ENCODE measurements around the gene SLC6A8. TPM values are rescaled to one million over a fixed set of nuclear protein-coding genes. Genes with fewer than 3 reads are reported as not detected.

Gene SLC6A8
- total and polyA plus RNA-seq, 2 experiments from 2014 or later: 1.8 to 11.7 TPM

DNA sequence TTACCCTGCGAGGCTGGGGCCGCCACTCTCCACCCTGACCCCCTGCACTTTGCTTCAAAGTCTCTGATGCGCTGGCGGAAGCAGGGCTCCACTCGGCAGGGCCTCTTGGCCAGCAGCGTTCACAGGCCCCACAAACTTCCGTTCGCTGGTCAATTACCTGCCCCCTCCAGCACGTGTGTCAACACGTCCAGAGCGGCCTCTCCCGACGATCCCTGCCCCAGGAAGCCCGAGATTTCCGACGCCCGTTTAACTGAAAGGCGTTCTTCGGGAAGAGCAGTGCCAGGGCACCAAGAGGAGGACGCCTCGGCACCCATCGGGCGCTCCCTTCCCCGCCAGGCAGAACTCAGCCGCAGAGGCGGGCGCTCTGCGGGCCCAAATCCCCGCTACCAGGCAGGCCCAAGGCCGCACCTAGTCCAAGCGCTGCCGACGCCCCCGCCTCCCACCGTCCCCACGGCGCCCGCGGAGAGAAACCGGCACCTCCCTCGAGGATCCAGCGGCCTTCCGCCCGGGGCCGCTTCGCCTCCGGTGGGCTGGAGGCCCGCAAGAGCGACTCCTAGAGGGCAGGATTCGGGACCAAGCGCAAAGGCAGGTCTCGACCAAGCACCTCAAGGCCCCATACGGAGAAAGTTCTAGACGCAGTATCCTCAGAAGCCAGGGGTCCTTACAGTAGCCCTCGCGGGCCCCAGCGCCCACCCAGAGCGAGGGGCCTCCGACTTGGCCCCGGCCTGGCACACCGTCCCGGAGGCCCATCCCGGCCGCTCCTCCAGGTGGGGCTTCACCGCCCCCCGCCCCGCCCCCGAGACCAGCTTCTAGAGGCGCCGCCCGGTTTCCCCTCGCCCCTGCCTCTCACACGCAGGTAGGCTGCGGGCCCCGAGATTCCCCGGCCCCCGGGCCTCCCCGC lies 35.9 kb downstream of the SLC6A8 start:
- Histone ChIP-seq H3K9ac (peak overlapping the region; percentile 95), H3K4me2 (ENCODE audit: unreplicated experiment) (peak overlapping the region; percentile 73), H3K27me3 (replicated peaks; ENCODE audit: insufficient read depth) (no peaks in the 10 kb centered on the region), H3K9me3 (ENCODE audit: low read depth) (no peaks in the 10 kb centered on the region), H3K4me3 (peak overlapping the region; percentile 77), H3K79me2 (ENCODE audit: insufficient read depth) (peaks cover 58% of the 10 kb centered on the region), H3K4me1 (ENCODE audit: insufficient read depth) (peaks cover 18% of the 10 kb centered on the region; the same call in 1 of the 2 replicates), H3K36me3 (ENCODE audit: low read depth) (no peaks in the 10 kb centered on the region; the same call in 1 of the 2 replicates), H4K20me1 (ENCODE audit: insufficient read depth) (no peaks in the 10 kb centered on the region), H3K27ac (peak overlapping the region; percentile 89), H2AFZ (peak overlapping the region; percentile 44; the same call in 1 of the 2 replicates), H3F3A (ENCODE audit: insufficient read depth) (peaks cover 5% of the 10 kb centered on the region; the same call in 1 of the 2 replicates), H3K9me2 (ENCODE audit: insufficient read depth) (no peaks in the 10 kb centered on the region)
- DNase-seq: peak; percentile 66
- 0% methylated on average over 20 to 23 of the region's 78 CpGs for WGBS, 2 experiments (ENCODE audit: low coverage in 1 of 2, low lambda C conversion rate in 2 of 2, missing lambda C conversion rate in 2 of 2)
- in situ Hi-C loops (cut with MboI): no loop called here
- TF ChIP-seq EZH2 (IDR thresholded peaks at IDR 0.05; ENCODE audit: insufficient read depth, poor library complexity, severe bottlenecking) (no peak), EZH2phosphoT487 (IDR thresholded peaks at IDR 0.05; ENCODE audit: insufficient read depth, low read depth) (no peak)

DNA sequence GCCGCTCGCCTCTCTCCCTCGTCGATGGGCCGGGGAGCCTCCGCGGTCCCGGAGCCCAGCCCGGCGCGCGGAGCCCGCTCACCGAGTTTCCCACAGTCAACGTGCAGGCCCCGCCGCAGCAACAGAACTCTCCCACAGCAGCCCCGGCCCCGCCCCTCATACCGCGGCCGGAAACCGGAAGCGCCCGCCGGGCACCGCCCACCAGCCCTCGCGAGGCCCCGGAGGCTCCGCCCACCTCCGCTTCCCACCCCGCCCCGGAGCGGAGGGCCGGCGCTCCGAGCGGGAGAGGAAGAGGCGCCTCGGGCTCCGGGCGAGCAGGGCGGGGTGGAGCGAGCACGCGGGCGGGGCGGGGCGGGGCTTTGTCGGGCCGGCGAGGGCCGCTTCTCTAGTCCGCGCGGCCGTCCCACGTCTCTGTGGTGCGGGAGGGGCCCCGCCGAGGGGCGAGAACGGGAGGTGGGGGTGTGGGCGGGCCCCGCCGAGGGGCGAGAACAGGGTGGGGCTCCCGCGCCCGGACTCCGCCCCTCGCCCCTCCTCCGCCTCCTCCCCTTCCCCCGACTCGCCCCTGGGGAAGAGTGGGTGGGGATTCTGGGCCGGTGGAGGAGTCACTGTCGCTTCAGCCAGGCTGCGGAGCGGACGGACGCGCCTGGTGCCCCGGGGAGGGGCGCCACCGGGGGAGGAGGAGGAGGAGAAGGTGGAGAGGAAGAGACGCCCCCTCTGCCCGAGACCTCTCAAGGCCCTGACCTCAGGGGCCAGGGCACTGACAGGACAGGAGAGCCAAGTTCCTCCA lies 36.7 kb downstream of the SLC6A8 start, which contains the start of the genes ABCD1 and BCAP31:
TSS of gene ABCD1 (plus strand) at position 605 of the 787 bp plus-strand sequence. CDS start 411 bp downstream, outside the sequence.
TSS of gene BCAP31 (minus strand) at position 136 of the 787 bp plus-strand sequence. CDS start 1,143 bp downstream, outside the sequence.
- no peaks in the 10 kb centered on the region for H3K27me3 ChIP-seq (replicated peaks; ENCODE audit: insufficient read depth)
- H3K9me2 ChIP-seq (ENCODE audit: insufficient read depth): no peaks in the 10 kb centered on the region
- peak; percentile 91 for DNase-seq
- no peaks in the 10 kb centered on the region; the same call in 1 of the 2 replicates for H3K36me3 ChIP-seq (ENCODE audit: low read depth)
- H3K9me3 ChIP-seq (ENCODE audit: low read depth): no peaks in the 10 kb centered on the region
- peaks cover 18% of the 10 kb centered on the region; the same call in 1 of the 2 replicates for H3K4me1 ChIP-seq (ENCODE audit: insufficient read depth)
- H3K4me3 ChIP-seq: peak within 1 kb of the TSS; percentile 77
- H3K79me2 ChIP-seq (ENCODE audit: insufficient read depth): peaks cover 52% of the 10 kb centered on the region
- peak within 1 kb of the TSS; percentile 44; the same call in 1 of the 2 replicates for H2AFZ ChIP-seq
- in situ Hi-C loops (cut with MboI): no loop called here
- peak within 1 kb of the TSS; percentile 95 for H3K9ac ChIP-seq
- no peaks in the 10 kb centered on the region for H4K20me1 ChIP-seq (ENCODE audit: insufficient read depth)
- H3K4me2 ChIP-seq (ENCODE audit: unreplicated experiment): peak within 1 kb of the TSS; percentile 73
- 2% methylated on average over 37 of the region's 88 CpGs; no CpG with 5 or more reads in 1 of the 2 experiments for WGBS, 2 experiments (ENCODE audit: low coverage in 1 of 2, low lambda C conversion rate in 2 of 2, missing lambda C conversion rate in 2 of 2)
- peaks cover 5% of the 10 kb centered on the region; the same call in 1 of the 2 replicates for H3F3A ChIP-seq (ENCODE audit: insufficient read depth)
- H3K27ac ChIP-seq: peak within 1 kb of the TSS; percentile 89
- TF ChIP-seq EZH2phosphoT487 (IDR thresholded peaks at IDR 0.05; ENCODE audit: insufficient read depth, low read depth) (no peak), EZH2 (IDR thresholded peaks at IDR 0.05; ENCODE audit: insufficient read depth, poor library complexity, severe bottlenecking) (no peak)

DNA sequence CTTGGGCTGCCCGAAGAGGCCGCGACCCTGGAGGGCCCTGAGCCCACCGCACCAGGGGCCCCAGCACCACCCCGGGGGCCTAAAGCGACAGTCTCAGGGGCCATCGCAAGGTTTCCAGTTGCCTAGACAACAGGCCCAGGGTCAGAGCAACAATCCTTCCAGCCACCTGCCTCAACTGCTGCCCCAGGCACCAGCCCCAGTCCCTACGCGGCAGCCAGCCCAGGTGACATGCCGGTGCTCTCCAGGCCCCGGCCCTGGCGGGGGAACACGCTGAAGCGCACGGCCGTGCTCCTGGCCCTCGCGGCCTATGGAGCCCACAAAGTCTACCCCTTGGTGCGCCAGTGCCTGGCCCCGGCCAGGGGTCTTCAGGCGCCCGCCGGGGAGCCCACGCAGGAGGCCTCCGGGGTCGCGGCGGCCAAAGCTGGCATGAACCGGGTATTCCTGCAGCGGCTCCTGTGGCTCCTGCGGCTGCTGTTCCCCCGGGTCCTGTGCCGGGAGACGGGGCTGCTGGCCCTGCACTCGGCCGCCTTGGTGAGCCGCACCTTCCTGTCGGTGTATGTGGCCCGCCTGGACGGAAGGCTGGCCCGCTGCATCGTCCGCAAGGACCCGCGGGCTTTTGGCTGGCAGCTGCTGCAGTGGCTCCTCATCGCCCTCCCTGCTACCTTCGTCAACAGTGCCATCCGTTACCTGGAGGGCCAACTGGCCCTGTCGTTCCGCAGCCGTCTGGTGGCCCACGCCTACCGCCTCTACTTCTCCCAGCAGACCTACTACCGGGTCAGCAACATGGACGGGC lies 37.5 kb downstream of the SLC6A8 start:
- no peak for DNase-seq
- Histone ChIP-seq H3K4me2 (ENCODE audit: unreplicated experiment) (peak overlapping the region; percentile 42), H3K9me3 (ENCODE audit: low read depth) (no peaks in the 10 kb centered on the region), H3K4me1 (ENCODE audit: insufficient read depth) (peaks cover 18% of the 10 kb centered on the region; the same call in 1 of the 2 replicates), H2AFZ (no peak overlapping the region), H3K27ac (peak overlapping the region; percentile 72), H4K20me1 (ENCODE audit: insufficient read depth) (no peaks in the 10 kb centered on the region), H3K4me3 (peak overlapping the region; percentile 64), H3F3A (ENCODE audit: insufficient read depth) (peaks cover 5% of the 10 kb centered on the region; the same call in 1 of the 2 replicates), H3K27me3 (replicated peaks; ENCODE audit: insufficient read depth) (no peaks in the 10 kb centered on the region), H3K9me2 (ENCODE audit: insufficient read depth) (no peaks in the 10 kb centered on the region), H3K79me2 (ENCODE audit: insufficient read depth) (peaks cover 44% of the 10 kb centered on the region), H3K9ac (peak overlapping the region; percentile 95), H3K36me3 (ENCODE audit: low read depth) (no peaks in the 10 kb centered on the region; the same call in 1 of the 2 replicates)
- TF ChIP-seq EZH2 (IDR thresholded peaks at IDR 0.05; ENCODE audit: insufficient read depth, poor library complexity, severe bottlenecking): no peak
- no peak for TF ChIP-seq EZH2phosphoT487 (IDR thresholded peaks at IDR 0.05; ENCODE audit: insufficient read depth, low read depth)
- WGBS, 2 experiments (ENCODE audit: low coverage in 1 of 2, low lambda C conversion rate in 2 of 2, missing lambda C conversion rate in 2 of 2): 78 to 90% methylated on average over 9 to 14 of the region's 55 CpGs
- in situ Hi-C loops (cut with MboI): no loop called here
